ENCODE measurements around the gene STAB2. TPM values are rescaled to one million over a fixed set of nuclear protein-coding genes. Genes with fewer than 3 reads are reported as not detected.
A peak's percentile ranks its signal among the peaks of the same experiment; 100 is the strongest.

The STAB2 gene
- total RNA-seq, 4 donors from 2014 or later, result 0.27 to 0.81 TPM; not detected in 2

DNA sequence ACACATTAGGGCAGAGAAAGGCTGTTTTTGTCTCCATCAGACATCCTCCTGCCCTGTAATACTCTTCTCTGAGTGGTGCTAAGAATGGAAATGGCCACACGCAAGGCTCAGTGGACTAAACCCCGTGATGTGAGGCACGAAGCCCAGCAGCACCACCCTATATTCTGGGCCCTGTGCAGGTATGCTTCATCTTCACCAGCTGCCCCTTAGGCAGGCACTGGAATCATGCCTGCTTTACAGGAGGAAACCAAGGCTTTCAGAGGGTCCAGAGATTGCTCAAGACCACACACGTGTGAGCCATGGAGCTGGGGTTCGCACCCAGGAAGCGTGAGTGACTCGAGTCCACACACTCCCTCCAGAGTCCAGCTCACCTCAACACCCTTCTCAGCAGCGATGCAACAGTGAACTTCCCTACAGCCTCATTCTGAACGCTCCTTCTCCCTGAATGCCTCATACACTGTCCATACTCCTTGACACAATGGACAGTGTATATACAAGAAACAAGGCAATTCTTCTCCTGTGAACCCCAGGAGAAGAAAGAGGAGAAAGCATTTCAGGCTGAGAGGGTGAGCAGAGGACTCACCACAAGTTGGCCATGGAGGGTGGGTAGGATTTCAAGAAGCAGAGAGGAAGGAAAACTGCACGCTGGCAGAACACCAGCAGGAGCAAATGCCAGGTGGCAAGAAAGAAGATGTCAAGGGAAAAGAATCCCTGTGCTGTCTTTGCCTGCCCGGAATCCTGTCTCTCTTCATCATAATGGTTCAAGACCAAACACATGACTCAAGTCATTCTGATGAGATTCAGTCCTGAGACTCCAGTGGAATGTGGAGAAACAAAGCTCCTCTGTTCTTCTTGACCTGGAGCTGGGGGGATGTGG lies 214.9 kb downstream of the STAB2 start:
- Histone ChIP-seq H3K36me3 (peaks cover 4 to 79% of the 10 kb centered on the region in 2 donors), H3K9me3 (no peaks in the 10 kb centered on the region), H3K4me1 (peaks cover 16 to 86% (median 41%) of the 10 kb centered on the region in 3 donors), H3K4me3 (no peak overlapping the region), H3K27me3 (no peaks in the 10 kb centered on the region), H3K27ac (peak overlapping the region; percentile 41 to 79 (median 72))
- WGBS, 2 donors (ENCODE audit: low coverage in 1 of 2), result 68 to 81% methylated on average over 4 to 9 of the region's 11 CpGs
- ATAC-seq, result no peak
- no peak for TF ChIP-seq EP300 (IDR thresholded peaks at IDR 0.05)
- TF ChIP-seq POLR2A (IDR thresholded peaks at IDR 0.05), result no peak
- TF ChIP-seq, protein P1, sequence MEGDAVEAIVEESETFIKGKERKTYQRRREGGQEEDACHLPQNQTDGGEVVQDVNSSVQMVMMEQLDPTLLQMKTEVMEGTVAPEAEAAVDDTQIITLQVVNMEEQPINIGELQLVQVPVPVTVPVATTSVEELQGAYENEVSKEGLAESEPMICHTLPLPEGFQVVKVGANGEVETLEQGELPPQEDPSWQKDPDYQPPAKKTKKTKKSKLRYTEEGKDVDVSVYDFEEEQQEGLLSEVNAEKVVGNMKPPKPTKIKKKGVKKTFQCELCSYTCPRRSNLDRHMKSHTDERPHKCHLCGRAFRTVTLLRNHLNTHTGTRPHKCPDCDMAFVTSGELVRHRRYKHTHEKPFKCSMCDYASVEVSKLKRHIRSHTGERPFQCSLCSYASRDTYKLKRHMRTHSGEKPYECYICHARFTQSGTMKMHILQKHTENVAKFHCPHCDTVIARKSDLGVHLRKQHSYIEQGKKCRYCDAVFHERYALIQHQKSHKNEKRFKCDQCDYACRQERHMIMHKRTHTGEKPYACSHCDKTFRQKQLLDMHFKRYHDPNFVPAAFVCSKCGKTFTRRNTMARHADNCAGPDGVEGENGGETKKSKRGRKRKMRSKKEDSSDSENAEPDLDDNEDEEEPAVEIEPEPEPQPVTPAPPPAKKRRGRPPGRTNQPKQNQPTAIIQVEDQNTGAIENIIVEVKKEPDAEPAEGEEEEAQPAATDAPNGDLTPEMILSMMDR (IDR thresholded peaks at IDR 0.05), result no peak
- no peak for TF ChIP-seq POLR2AphosphoS5 (IDR thresholded peaks at IDR 0.05)

DNA sequence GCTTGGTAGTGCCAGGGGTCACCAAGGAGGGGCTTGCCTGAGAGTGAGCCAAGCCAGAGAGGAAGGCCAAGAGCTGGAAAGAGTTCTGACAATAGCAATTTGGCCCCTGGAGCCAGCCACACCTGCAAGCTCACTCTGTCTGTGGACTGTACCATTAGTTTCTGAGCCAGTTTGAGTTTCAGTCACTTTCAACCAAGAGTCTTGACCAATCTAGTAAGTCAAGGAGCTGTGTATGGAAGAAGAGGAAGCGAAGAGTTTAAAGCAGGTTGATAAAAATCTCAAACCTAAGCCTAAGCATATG lies 215.5 kb downstream of the STAB2 start:
- Histone ChIP-seq H3K4me1 (peaks cover 21 to 86% (median 46%) of the 10 kb centered on the region in 3 donors), H3K27ac (peak overlapping the region; percentile 41 to 79 (median 72))

DNA sequence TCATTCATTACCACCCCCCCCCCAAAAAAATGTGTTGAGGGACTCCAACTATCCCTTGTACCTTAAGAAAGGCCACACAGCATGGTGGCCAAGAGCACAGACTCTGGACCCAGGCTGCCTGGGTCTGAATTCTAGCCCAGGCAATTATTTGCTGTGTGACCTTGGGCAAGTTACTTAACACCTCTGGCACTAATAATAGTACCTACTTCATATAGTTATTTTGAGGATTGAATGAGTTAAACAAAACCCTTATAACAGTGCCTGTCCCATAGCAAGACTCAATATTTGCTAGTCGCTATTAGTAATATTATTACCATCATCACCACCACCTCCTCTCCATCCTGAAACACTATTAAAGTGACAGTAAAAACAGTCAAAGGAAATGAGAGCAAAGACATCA lies 216.8 kb downstream of the STAB2 start:
- no peak for ATAC-seq
- 82 to 88% methylated on average over 1 of the region's 1 CpG for WGBS, 2 donors (ENCODE audit: low coverage in 1 of 2)
- H3K4me3 ChIP-seq, result no peak overlapping the region
- no peaks in the 10 kb centered on the region for H3K27me3 ChIP-seq
- H3K9me3 ChIP-seq, result no peaks in the 10 kb centered on the region
- peak overlapping the region in 3 of 4 donors; percentile 67 to 79 (median 71) for H3K27ac ChIP-seq
- no peak for TF ChIP-seq EP300 (IDR thresholded peaks at IDR 0.05)
- no peak for TF ChIP-seq POLR2A (IDR thresholded peaks at IDR 0.05)
- no peak for TF ChIP-seq POLR2AphosphoS5 (IDR thresholded peaks at IDR 0.05)
- TF ChIP-seq, protein P1 (IDR thresholded peaks at IDR 0.05), result no peak
- peaks cover 0 to 79% of the 10 kb centered on the region in 2 donors for H3K36me3 ChIP-seq
- H3K4me1 ChIP-seq, result peaks cover 29 to 97% (median 50%) of the 10 kb centered on the region in 3 donors

More for the DNA sequence above, 215.5 kb downstream of the STAB2 start:
- Histone ChIP-seq H3K9me3 (no peaks in the 10 kb centered on the region), H3K27me3 (no peaks in the 10 kb centered on the region), H3K4me3 (no peak overlapping the region), H3K36me3 (peaks cover 4 to 79% of the 10 kb centered on the region in 2 donors)
- ATAC-seq, result no peak
- WGBS, 2 donors (ENCODE audit: low coverage in 1 of 2), result 100% methylated on average over 1 of the region's 1 CpG; no CpG with 5 or more reads in 1 of the 2 donors
- TF ChIP-seq POLR2A (IDR thresholded peaks at IDR 0.05) (no peak), POLR2AphosphoS5 (IDR thresholded peaks at IDR 0.05) (no peak), EP300 (IDR thresholded peaks at IDR 0.05) (no peak)
- TF ChIP-seq, protein P1 (IDR thresholded peaks at IDR 0.05), result no peak

DNA sequence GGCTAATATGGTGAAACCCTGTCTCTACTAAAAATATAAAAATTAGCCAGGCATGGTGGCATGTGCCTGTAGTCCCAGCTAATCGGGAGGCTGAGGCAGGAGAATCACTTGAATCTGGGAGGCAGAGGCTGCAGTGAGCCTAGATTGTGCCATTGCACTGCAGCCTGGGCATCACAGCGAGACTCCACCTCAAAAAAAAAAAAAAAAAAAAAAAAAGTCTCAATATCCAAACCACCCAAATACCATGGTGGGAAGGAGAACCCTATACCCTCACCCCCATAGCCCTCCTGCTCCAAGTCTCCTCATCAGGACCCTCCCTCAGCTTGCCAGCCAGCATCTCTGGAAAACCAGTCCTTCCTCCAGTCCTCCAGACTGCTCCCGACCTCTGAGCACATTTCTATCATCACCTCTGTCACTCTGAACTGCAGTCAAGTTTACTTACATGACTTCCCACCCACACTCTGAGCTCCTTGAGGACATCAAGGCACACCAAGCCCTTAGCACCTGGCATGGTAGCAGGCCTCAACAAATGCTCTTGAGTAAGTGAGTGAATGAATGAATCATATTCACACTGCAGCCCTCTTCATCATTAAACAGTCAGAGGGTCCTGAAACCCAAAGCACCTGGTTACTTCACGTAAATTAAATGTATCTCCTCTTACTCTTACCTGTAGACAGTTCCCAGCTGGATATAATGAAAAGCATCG lies 218.7 kb downstream of the STAB2 start:
- 71 to 81% methylated on average over 4 to 5 of the region's 5 CpGs for WGBS, 2 donors (ENCODE audit: low coverage in 1 of 2)
- no peaks in the 10 kb centered on the region for H3K9me3 ChIP-seq
- peak overlapping the region; percentile 4 to 79 (median 69) for H3K27ac ChIP-seq
- H3K4me1 ChIP-seq, result peaks cover 25 to 99% (median 43%) of the 10 kb centered on the region in 3 donors
- H3K4me3 ChIP-seq, result no peak overlapping the region
- peaks cover 0 to 89% of the 10 kb centered on the region in 2 donors for H3K36me3 ChIP-seq
- H3K27me3 ChIP-seq, result no peaks in the 10 kb centered on the region
- ATAC-seq, result no peak
- TF ChIP-seq, protein P1 (IDR thresholded peaks at IDR 0.05), result no peak

Measured in gastroesophageal sphincter (tissue), 4 donors.